ENCODE results near the gene CSNK1E.

DNA sequence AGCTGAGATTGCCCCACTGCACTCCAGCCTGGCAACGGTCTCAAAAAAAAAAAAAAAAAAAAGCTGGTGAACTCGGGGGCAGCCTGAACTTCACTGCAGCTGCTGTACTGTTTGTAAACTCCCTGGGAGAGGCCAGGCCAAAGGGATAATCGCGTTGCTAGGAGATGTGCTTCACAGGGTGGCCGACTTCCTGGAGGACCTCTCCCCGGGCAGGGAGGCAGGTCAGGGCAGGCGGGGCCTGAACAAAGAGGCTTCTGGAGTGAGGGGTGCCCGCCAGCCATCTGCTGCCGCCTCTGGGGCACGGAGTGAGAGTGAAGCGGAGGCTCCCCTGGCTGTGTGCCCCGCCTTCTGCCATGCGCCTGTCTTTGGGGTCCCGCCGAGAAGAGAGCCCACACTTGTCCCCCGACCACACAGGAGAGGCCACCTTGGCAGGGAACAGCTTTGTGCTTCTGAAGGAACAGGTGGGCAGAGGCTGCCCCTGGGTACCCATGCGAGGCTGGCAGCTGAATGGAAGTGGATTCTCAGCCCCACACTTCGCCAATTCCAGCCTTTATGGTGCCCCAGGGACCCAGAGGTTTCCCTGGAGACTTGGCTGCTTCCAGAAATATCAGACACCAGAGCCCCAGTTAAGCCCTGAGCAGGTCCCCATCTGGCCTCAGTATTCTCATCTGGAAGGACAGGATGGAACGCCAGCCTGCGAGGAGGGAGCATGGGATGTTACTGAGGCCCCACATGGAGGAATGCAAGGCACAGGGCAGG lies 74.0 kb downstream of the CSNK1E start:
- TF ChIP-seq, protein P1, sequence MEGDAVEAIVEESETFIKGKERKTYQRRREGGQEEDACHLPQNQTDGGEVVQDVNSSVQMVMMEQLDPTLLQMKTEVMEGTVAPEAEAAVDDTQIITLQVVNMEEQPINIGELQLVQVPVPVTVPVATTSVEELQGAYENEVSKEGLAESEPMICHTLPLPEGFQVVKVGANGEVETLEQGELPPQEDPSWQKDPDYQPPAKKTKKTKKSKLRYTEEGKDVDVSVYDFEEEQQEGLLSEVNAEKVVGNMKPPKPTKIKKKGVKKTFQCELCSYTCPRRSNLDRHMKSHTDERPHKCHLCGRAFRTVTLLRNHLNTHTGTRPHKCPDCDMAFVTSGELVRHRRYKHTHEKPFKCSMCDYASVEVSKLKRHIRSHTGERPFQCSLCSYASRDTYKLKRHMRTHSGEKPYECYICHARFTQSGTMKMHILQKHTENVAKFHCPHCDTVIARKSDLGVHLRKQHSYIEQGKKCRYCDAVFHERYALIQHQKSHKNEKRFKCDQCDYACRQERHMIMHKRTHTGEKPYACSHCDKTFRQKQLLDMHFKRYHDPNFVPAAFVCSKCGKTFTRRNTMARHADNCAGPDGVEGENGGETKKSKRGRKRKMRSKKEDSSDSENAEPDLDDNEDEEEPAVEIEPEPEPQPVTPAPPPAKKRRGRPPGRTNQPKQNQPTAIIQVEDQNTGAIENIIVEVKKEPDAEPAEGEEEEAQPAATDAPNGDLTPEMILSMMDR (IDR thresholded peaks at IDR 0.05; ENCODE audit: insufficient read depth, low read length): no peak
- TF ChIP-seq GABPA (IDR thresholded peaks at IDR 0.05; ENCODE audit: low read depth): no peak

All from HL-60 (cell line).